SU-DHL-6 (cell line): ENCODE measurements around the gene SLC7A5.

ENCODE experiments used
- H2AFZ ChIP-seq: fragments of 200-600 bp; sonication (generic); 2 replicates; pipeline ENCODE4 v1.6.1; 2014; ENCODE audit warnings: low read depth, mild to moderate bottlenecking, moderate library complexity, mixed read lengths, antibody characterized with exemption, low read length; ENCODE audit not compliant: severe bottlenecking
- H3F3A ChIP-seq: fragments of 200-600 bp; shearing (Covaris generic); 2 replicates; pipeline ENCODE4 v1.6.0; 2016; ENCODE audit warnings: antibody characterized with exemption, mild to moderate bottlenecking; ENCODE audit not compliant: insufficient read depth
- H3K27ac ChIP-seq: fragments of 200-600 bp; sonication (generic); 2 replicates; pipeline ENCODE4 v1.5.1; 2016; ENCODE audit warnings: low read depth, mild to moderate bottlenecking, low read length, moderate library complexity, mixed read lengths
- H3K27me3 ChIP-seq: fragments of 200-600 bp; sonication (generic), shearing (Covaris generic); 2 replicates; pipeline ENCODE4 v1.6.0; 2014; ENCODE audit warnings: mild to moderate bottlenecking, low read length
- H3K36me3 ChIP-seq: fragments of 200-600 bp; sonication (generic); 2 replicates; pipeline ENCODE4 v1.6.1; 2014; ENCODE audit warnings: mild to moderate bottlenecking, low read length, mixed read lengths
- H3K4me2 ChIP-seq: fragments of 300-600, 200-600 bp; shearing (Covaris generic), sonication (generic); 2 replicates; pipeline ENCODE4 v1.6.0; 2014; ENCODE audit warnings: low read length, low read depth, mild to moderate bottlenecking; ENCODE audit not compliant: poor library complexity, severe bottlenecking
- H3K4me3 ChIP-seq: fragments of 200-600 bp; sonication (generic); 2 replicates; pipeline ENCODE4 v1.5.1; 2014; ENCODE audit warnings: antibody characterized with exemption, low read length, mild to moderate bottlenecking, mixed read lengths; ENCODE audit not compliant: insufficient read depth, poor library complexity, severe bottlenecking
- H3K79me2 ChIP-seq: fragments of 200-600 bp; sonication (generic); 2 replicates; pipeline ENCODE4 v1.6.1; 2014; ENCODE audit warnings: mild to moderate bottlenecking, low read length, moderate library complexity; ENCODE audit not compliant: insufficient read depth
- H3K9ac ChIP-seq: fragments of 200-600 bp; sonication (generic); 2 replicates; pipeline ENCODE4 v1.7.0; 2014; ENCODE audit warnings: mild to moderate bottlenecking, low read length
- H3K9me2 ChIP-seq: fragments of 200-600 bp; sonication (generic); replicated peaks from 2 replicates; pipeline ENCODE4 v1.6.1; 2014; ENCODE audit warnings: low read length; ENCODE audit not compliant: insufficient read depth
- H3K9me3 ChIP-seq: fragments of 200-600 bp; sonication (generic); 2 replicates; pipeline ENCODE4 v1.6.1; 2014; ENCODE audit warnings: low read length, mixed read lengths; ENCODE audit not compliant: insufficient read depth
- H4K20me1 ChIP-seq: fragments of 200-600 bp; sonication (generic); 2 replicates; pipeline ENCODE4 v1.6.1; 2014; ENCODE audit warnings: low read depth, mild to moderate bottlenecking, antibody characterized with exemption, low read length, moderate library complexity, mixed read lengths
- EZH2phosphoT487 ChIP-seq: fragments of 200-600 bp; sonication (generic), shearing (Covaris generic); conservative IDR thresholded peaks from 2 replicates; pipeline ENCODE4 v1.6.1; 2018; ENCODE audit warnings: mild to moderate bottlenecking, antibody characterized with exemption, low read length, moderate library complexity, mixed read lengths
- TF ChIP-seq, protein P1 (sequence below): fragments of 200-600 bp; sonication (generic); IDR thresholded peaks from one replicate; pipeline ENCODE4 v1.5.1; 2017; ENCODE audit warnings: antibody characterized with exemption, mild to moderate bottlenecking, low read length, moderate library complexity; ENCODE audit not compliant: insufficient read depth, poor library complexity, severe bottlenecking

The SLC7A5 gene

DNA sequence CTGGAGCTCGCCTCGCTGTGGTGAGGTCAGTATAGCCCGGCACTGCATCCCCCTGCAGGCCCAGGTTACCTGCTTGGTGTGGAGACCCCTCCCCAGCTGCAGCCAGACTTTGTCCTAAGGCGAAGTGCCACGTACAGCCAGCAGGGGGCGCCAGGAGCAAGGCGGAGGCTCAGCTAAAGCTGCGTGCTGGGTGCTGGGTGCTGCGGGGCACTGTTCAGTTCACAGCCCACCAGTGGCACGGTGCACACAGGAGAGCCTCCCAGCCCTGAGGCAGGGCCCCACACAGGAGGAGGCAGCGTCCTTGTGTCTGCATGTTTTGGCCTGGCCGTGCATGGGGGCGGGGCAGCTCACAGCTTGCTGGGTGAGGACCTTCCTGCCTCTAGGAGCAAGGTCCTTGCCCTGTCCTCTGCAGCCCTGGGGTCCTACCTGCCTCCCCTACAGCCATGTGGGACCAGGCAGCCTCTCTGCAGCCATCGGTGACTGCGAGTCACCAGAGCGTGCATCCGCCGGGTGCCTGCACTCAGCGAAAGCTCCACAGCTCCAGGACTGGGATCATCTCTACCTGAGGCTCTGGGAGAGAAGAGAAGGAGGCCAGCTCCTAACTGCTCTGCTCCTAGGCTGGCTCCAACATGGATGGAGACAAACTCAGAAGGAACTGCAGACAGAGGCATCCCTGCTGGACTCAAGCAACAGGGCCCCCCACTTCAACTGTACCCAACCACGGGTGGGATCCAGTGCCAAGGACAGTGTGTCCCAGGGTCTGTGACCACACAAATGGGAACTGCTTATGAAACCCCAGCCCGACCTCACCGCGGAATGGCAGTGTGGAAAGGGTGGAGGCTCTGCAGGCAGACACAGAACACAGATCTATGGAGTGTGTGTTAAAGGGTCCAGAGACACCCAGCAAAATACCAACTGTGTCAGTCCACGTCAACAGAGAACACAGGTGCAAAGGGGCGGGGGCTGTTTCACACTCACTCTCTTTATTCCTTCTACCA, 19.0 kb downstream of the SLC7A5 start:
- TF ChIP-seq, protein P1, sequence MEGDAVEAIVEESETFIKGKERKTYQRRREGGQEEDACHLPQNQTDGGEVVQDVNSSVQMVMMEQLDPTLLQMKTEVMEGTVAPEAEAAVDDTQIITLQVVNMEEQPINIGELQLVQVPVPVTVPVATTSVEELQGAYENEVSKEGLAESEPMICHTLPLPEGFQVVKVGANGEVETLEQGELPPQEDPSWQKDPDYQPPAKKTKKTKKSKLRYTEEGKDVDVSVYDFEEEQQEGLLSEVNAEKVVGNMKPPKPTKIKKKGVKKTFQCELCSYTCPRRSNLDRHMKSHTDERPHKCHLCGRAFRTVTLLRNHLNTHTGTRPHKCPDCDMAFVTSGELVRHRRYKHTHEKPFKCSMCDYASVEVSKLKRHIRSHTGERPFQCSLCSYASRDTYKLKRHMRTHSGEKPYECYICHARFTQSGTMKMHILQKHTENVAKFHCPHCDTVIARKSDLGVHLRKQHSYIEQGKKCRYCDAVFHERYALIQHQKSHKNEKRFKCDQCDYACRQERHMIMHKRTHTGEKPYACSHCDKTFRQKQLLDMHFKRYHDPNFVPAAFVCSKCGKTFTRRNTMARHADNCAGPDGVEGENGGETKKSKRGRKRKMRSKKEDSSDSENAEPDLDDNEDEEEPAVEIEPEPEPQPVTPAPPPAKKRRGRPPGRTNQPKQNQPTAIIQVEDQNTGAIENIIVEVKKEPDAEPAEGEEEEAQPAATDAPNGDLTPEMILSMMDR, result peak; percentile 94
- TF ChIP-seq EZH2phosphoT487, result no peak
- peaks cover 95% of the 10 kb centered on the region for H3K79me2 ChIP-seq
- H3K9me3 ChIP-seq, result no peaks in the 10 kb centered on the region
- H3K27me3 ChIP-seq, result no peaks in the 10 kb centered on the region
- no peak overlapping the region for H2AFZ ChIP-seq
- peaks cover 8% of the 10 kb centered on the region; the same call in 1 of the 2 replicates for H3K36me3 ChIP-seq
- no peaks in the 10 kb centered on the region for H3K9me2 ChIP-seq
- no peak overlapping the region for H3K4me2 ChIP-seq
- H3K27ac ChIP-seq, result peak overlapping the region; percentile 59
- no peak overlapping the region for H3K9ac ChIP-seq
- H3F3A ChIP-seq, result peaks cover 15% of the 10 kb centered on the region
- peaks cover 6% of the 10 kb centered on the region; the same call in 1 of the 2 replicates for H4K20me1 ChIP-seq
- H3K4me3 ChIP-seq, result no peak overlapping the region

DNA sequence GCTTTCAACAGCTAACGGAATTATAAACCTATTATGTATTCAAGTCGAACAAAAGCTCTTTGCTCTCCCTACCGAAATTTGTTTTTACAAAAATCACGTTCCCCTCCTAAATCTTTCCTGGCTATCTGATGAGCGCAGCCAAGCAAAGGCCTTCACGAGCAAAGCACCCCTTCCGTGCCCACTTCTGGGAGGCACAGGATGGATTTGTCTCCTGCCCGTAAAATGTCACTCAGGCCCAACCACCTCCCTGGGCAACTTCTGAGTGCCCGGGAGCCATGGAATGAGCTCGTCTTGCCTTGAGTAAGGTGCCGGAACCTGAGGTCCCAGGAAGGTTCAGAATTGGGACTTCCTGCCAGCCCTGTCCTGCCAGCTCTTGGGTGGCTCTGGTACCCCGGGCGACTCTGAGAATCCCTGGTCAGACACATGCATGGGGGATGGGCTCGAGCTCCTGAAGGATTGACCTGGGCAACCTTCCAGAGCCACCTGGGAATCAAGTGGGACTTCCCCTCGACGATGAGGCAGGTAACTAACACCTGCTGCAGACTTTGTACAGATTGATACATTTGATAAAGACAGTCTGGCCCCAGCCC, 19.8 kb downstream of the SLC7A5 start:
- no peak overlapping the region for H3K4me2 ChIP-seq
- no peak overlapping the region for H3K9ac ChIP-seq
- no peak overlapping the region for H3K27ac ChIP-seq
- H3K79me2 ChIP-seq, result peaks cover 93% of the 10 kb centered on the region
- H2AFZ ChIP-seq, result no peak overlapping the region
- H3K36me3 ChIP-seq, result peaks cover 8% of the 10 kb centered on the region; the same call in 1 of the 2 replicates
- no peak for TF ChIP-seq EZH2phosphoT487
- TF ChIP-seq, protein P1, result no peak
- no peaks in the 10 kb centered on the region for H3K9me3 ChIP-seq
- no peaks in the 10 kb centered on the region for H3K9me2 ChIP-seq
- H3K4me3 ChIP-seq, result no peak overlapping the region
- peaks cover 6% of the 10 kb centered on the region; the same call in 1 of the 2 replicates for H4K20me1 ChIP-seq
- peaks cover 13% of the 10 kb centered on the region for H3F3A ChIP-seq
- H3K27me3 ChIP-seq, result no peaks in the 10 kb centered on the region

DNA sequence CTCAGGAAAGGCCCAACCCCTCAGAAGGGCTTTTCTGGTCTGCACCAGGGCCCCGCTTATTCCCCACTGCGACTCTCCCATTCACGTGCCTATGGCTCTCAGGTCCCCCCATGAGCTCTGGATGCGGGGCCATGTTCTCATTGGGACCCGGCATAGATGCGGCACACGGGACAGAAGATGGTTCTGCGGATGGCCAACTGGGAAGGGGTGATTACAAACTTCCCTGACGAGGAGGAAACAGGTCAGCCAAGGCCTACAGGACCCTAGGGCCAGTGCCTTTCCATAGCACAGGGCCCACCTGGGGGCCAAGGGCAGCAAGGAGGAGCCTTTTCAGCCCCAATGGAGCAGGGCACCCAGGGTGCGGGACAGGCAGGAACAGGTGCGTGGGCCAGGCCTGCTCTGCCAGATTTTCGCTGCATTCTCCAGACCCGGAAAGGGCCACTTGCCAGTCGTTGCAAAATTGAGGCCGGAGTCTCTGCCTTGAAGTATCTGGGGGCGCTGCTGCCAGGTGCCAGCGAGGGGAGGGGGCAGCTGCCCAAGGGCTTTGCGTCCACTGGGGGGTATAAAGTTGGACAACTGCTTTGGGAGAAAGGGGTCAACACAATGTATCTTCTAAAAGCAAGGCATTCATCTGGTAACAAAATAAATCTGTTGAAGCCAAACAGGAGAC, 20.5 kb downstream of the SLC7A5 start:
- no peak for TF ChIP-seq EZH2phosphoT487
- TF ChIP-seq, protein P1, result no peak
- Histone ChIP-seq H4K20me1 (peaks cover 6% of the 10 kb centered on the region; the same call in 1 of the 2 replicates), H3K9me2 (no peaks in the 10 kb centered on the region), H2AFZ (no peak overlapping the region), H3F3A (0 out of 2 replicates have a peak, but pooled peaks cover 8% of the 10 kb centered on the region), H3K4me3 (no peak overlapping the region), H3K79me2 (peaks cover 95% of the 10 kb centered on the region), H3K4me2 (no peak overlapping the region), H3K9me3 (no peaks in the 10 kb centered on the region), H3K27ac (no peak overlapping the region), H3K36me3 (peaks cover 8% of the 10 kb centered on the region; the same call in 1 of the 2 replicates), H3K27me3 (no peaks in the 10 kb centered on the region), H3K9ac (no peak overlapping the region)
